ENCODE data around the gene BATF.

DNA sequence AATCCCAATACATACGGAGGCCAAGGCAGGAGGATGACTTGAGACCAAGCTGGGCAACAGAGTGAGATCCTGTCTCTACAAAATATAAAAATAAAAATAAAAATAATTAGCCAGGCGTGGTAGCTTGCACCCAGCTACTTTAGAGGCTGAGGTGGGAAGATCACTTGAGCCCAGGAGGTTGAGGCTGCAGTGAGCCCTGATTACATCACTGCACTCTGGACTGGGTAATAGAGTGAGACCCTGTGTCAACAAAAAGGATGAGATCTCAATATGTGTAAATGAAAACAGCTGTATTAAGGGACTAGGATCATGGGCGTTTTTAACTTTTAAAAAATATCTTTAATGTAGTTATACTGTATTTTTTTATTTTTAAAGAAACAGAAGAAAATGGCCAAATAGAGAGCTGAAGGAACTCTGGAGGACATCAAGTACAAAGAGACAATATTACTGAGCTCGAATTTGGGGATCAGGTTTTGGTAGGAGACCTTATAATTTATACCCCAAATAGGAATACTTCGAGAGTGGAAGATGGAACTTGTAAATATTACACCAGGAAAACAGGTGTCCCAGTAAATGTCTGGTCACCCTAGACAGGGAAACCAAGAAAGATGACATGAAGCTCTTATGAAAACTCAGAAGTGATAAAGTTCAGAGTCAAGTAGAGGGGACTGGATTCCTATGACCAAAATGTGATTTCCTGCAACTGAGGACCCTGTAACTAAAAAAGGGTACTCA, 13.1 kb downstream of the BATF start:
- TF ChIP-seq, protein P1, sequence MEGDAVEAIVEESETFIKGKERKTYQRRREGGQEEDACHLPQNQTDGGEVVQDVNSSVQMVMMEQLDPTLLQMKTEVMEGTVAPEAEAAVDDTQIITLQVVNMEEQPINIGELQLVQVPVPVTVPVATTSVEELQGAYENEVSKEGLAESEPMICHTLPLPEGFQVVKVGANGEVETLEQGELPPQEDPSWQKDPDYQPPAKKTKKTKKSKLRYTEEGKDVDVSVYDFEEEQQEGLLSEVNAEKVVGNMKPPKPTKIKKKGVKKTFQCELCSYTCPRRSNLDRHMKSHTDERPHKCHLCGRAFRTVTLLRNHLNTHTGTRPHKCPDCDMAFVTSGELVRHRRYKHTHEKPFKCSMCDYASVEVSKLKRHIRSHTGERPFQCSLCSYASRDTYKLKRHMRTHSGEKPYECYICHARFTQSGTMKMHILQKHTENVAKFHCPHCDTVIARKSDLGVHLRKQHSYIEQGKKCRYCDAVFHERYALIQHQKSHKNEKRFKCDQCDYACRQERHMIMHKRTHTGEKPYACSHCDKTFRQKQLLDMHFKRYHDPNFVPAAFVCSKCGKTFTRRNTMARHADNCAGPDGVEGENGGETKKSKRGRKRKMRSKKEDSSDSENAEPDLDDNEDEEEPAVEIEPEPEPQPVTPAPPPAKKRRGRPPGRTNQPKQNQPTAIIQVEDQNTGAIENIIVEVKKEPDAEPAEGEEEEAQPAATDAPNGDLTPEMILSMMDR (IDR thresholded peaks at IDR 0.05; ENCODE audit: control extremely low read depth in 1 of 3, insufficient read depth in 1 of 3, low read depth in 1 of 3, low read length in 3 of 3): no peak
- no peak for TF ChIP-seq POLR2A (IDR thresholded peaks at IDR 0.05; ENCODE audit: control extremely low read depth in 1 of 2, low read depth in 2 of 2, low read length in 2 of 2)
- TF ChIP-seq RBBP5 (IDR thresholded peaks at IDR 0.05; ENCODE audit: borderline replicate concordance, low read depth, low read length): no peak
- no peak for TF ChIP-seq EZH2 (IDR thresholded peaks at IDR 0.05; ENCODE audit: low read depth, low read length, severe bottlenecking)
- TF ChIP-seq KDM1A (IDR thresholded peaks at IDR 0.05; ENCODE audit: borderline replicate concordance, low read length): no peak
- TF ChIP-seq EP300 (IDR thresholded peaks at IDR 0.05; ENCODE audit: borderline replicate concordance in 1 of 2, low read depth in 2 of 2, low read length in 2 of 2): no peak
- no peak for TF ChIP-seq HDAC6 (IDR thresholded peaks at IDR 0.05; ENCODE audit: low read depth, low read length)
- TF ChIP-seq, protein P2, sequence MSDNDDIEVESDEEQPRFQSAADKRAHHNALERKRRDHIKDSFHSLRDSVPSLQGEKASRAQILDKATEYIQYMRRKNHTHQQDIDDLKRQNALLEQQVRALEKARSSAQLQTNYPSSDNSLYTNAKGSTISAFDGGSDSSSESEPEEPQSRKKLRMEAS (IDR thresholded peaks at IDR 0.05): no peak
- TF ChIP-seq ASH2L (IDR thresholded peaks at IDR 0.05; ENCODE audit: low read length): no peak
- no peak for TF ChIP-seq RXRA (IDR thresholded peaks at IDR 0.05; ENCODE audit: insufficient read depth, low read depth, low read length)
- TF ChIP-seq, protein P3, sequence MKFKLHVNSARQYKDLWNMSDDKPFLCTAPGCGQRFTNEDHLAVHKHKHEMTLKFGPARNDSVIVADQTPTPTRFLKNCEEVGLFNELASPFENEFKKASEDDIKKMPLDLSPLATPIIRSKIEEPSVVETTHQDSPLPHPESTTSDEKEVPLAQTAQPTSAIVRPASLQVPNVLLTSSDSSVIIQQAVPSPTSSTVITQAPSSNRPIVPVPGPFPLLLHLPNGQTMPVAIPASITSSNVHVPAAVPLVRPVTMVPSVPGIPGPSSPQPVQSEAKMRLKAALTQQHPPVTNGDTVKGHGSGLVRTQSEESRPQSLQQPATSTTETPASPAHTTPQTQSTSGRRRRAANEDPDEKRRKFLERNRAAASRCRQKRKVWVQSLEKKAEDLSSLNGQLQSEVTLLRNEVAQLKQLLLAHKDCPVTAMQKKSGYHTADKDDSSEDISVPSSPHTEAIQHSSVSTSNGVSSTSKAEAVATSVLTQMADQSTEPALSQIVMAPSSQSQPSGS (IDR thresholded peaks at IDR 0.05; ENCODE audit: low read length): no peak

All from H1 (cell line).